Spleen (tissue), 11 donors: ENCODE measurements around the gene ITPR1. TPM values are rescaled to one million over a fixed set of nuclear protein-coding genes. Genes with fewer than 3 reads are reported as not detected.
A peak's percentile ranks its signal among the peaks of the same experiment; 100 is the strongest.

ENCODE experiments used
- DNase-seq: peaks from one replicate; pipeline ENCODE4 v3.0.0-alpha.2; 2020
- H3K27ac ChIP-seq, 8 donors: fragments of 200-600 bp; sonication (generic) in 7 of 8; 1 replicate in 4 of 8; 2 replicates in 4 of 8; pipeline versions ENCODE4 v1.5.0 to v1.8.0; 2016 to 2021; ENCODE audit warnings: inconsistent platforms in 4 of 8, mild to moderate bottlenecking in 4 of 8, moderate library complexity in 1 of 8
- H3K27me3 ChIP-seq, 7 donors: fragments of 200-600 bp; sonication (generic) in 6 of 7; replicated peaks in 1 of 7; 1 replicate in 4 of 7; 2 replicates in 3 of 7; pipeline versions ENCODE4 v1.5.0 to v1.8.0; 2016 to 2021; ENCODE audit warnings: inconsistent platforms in 3 of 7, mild to moderate bottlenecking in 1 of 7
- H3K36me3 ChIP-seq, 6 donors: fragments of 200-600 bp; sonication (generic) in 5 of 6; 1 replicate in 4 of 6; 2 replicates in 2 of 6; pipeline versions ENCODE4 v1.5.0 to v1.8.0; 2016 to 2021; ENCODE audit warnings: inconsistent platforms in 2 of 6
- H3K4me1 ChIP-seq, 6 donors: fragments of 200-600 bp; sonication (generic) in 5 of 6; 1 replicate in 3 of 6; 2 replicates in 3 of 6; pipeline versions ENCODE4 v1.5.0 to v1.8.0; 2016 to 2021; ENCODE audit warnings: inconsistent platforms in 3 of 6
- H3K4me3 ChIP-seq, 8 donors: fragments of 200-600 bp; sonication (generic) in 7 of 8; 1 replicate in 4 of 8; 2 replicates in 4 of 8; pipeline versions ENCODE4 v1.5.0 to v1.8.0; 2016 to 2021; ENCODE audit warnings: inconsistent platforms in 4 of 8, mild to moderate bottlenecking in 4 of 8, moderate library complexity in 2 of 8
- H3K9me3 ChIP-seq, 8 donors: fragments of 200-600 bp; sonication (generic) in 7 of 8; 1 replicate in 4 of 8; 2 replicates in 4 of 8; pipeline versions ENCODE4 v1.5.0 to v1.8.0; 2016 to 2021; ENCODE audit warnings: inconsistent platforms in 4 of 8
- POLR2A ChIP-seq, 3 donors: fragments of 450-650 bp; IDR thresholded peaks; one replicate each; pipeline ENCODE4 v1.5.1; 2017; ENCODE audit warnings: antibody characterized with exemption in 3 of 3, mild to moderate bottlenecking in 1 of 3
- POLR2AphosphoS5 ChIP-seq, 3 donors: sonication (generic); formaldehyde crosslinking; IDR thresholded peaks; one replicate each; pipeline ENCODE4 v1.5.1; 2017; ENCODE audit warnings: antibody characterized with exemption in 3 of 3
- WGBS, 5 donors: extraction: QIAGEN DNeasy Blood & Tissue Kit in 3 of 5; methylation state at CpG; one replicate each; pipeline versions ENCODE4 v1.1.5 to v1.1.7; 2013 to 2018; 5-methylcytosine and 5-hydroxymethylcytosine counted together
- intact Hi-C: fragments of 100-400 bp; cut with DNase I; formaldehyde crosslinking; loops from one replicate; pipeline ENCODE4 v1.15.0; 2023; ENCODE audit warnings: low total_unique reads
- polyA plus RNA-seq, 3 donors: library from polyadenylated mRNA; stranded (reverse); fragments of 200-250 nt; gene quantifications; one replicate each; pipeline ENCODE4 v1.2.1, GENCODE V29; 2013
- total RNA-seq, 7 donors: library from RNA; depleted of rRNA in 3 of 7; stranded (reverse); fragments of >200 nt in 3 of 7; fragmentation: NEBNext Ultra II Directional in 4 of 7; extraction: Animal tissue kit (Norgen Biotek cat#: 25700) in 4 of 7; gene quantifications; one replicate each; pipeline versions ENCODE4 v1.1.0 to v1.2.1, GENCODE V29; 2016 to 2021
- TF ChIP-seq, protein P1 (sequence below), 11 experiments: fragments of 200-600 bp in 7 of 11; fragments of 450-650 bp in 4 of 11; sonication (generic) in 4 of 11; IDR thresholded peaks in 8 of 11; conservative IDR thresholded peaks in 3 of 11; 1 replicate in 7 of 11; 2 replicates in 4 of 11; pipeline versions ENCODE4 v1.4.0 to v1.8.0; 2016 to 2021; ENCODE audit warnings: antibody characterized with exemption in 11 of 11, inconsistent platforms in 4 of 11, mild to moderate bottlenecking in 1 of 11
- donor health status: healthy with polysubstance abuse.
- donor health status: DM: no; HTN: no; CAD: no; lungs with moderate emphysema.
- donor health status: DM: no; HTN: no; CAD: no.
- donor health status: Bipolar disorder and iron deficiency.
- donor health status: healthy.
- donor health status: DM: no; HTN: no; CAD: no.
- donor health status: DM: yes; HTN: yes; CAD: no.

The ITPR1 gene
- total and polyA plus RNA-seq, 10 donors, result 17.5 to 194 (median 129) TPM

DNA sequence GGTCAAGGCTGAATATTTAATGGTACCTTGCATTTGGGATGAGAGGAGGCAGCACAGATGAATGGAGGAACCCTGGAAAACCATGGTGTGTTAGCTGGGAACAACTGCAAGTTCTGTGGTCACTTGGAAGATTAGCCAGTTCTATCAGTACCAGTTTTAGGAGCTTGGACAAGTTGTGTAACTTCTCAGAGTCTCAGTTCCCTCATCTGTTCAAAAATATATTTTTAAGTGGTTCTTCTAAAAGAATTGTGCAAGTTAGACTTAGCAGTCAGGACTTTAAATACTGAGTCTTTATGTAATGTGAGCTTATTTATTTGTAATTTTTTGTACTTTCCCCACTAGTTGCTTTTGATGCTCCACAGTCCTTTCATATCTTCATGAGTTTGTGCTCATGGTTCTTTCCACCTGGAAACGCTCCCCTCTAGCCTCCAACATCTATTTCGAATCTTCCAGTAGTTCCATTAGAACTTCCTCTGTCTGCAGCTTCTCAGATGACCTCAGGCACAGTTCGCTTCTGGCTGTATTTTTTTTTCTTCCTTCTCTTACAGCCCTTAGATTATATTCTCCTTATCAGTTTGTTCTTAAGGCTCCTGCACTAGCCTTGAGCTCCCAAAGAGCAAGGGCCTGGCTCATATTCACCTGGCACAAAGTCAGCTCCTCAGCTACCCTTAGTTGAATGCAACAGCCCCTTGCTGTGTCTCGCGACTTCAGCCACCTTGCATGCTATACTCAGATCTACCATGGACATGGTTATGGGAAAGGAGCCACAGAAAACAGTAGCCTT lies 27.1 kb downstream of the ITPR1 start:
- intact Hi-C loops, result no loop called here
- WGBS, 5 donors, result 60 to 79% (median 78%) methylated on average over 5 of the region's 5 CpGs
- H3K36me3 ChIP-seq, result peaks cover 0 to 54% (median 7%) of the 10 kb centered on the region in 6 donors
- H3K27me3 ChIP-seq, result no peaks in the 10 kb centered on the region
- H3K9me3 ChIP-seq, result no peaks in the 10 kb centered on the region
- H3K4me3 ChIP-seq, result no peak overlapping the region
- H3K27ac ChIP-seq, result peak overlapping the region in 5 of 8 donors; percentile 1 to 81 (median 67)
- no peak for TF ChIP-seq POLR2A (IDR thresholded peaks at IDR 0.05)
- no peak for TF ChIP-seq POLR2AphosphoS5 (IDR thresholded peaks at IDR 0.05)
- DNase-seq, result no peak
- peaks cover 24 to 84% (median 62%) of the 10 kb centered on the region in 6 donors for H3K4me1 ChIP-seq

DNA sequence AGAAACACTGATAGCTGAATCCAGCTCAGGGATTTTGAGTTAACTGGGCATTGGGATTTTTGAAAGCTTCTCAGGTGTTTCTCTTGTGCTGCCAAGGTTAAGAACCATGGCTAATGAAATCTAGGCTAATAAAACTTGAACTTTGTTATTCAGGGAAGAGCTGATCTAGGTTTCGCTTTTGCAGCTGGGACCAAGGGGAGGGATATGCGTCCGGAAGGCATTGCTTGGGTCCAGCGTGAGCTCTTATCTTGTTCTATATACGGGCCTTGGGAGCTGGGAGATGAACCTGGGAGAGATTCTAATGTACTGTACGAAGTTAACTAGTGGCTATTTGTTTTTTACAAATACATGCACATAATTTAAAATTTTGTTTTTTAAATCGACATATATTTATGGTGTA lies 29.8 kb downstream of the ITPR1 start:
- Histone ChIP-seq H3K36me3 (peaks cover 0 to 40% (median 7%) of the 10 kb centered on the region in 6 donors), H3K4me1 (peaks cover 19 to 79% (median 54%) of the 10 kb centered on the region in 6 donors), H3K9me3 (no peaks in the 10 kb centered on the region), H3K27me3 (no peaks in the 10 kb centered on the region), H3K4me3 (no peak overlapping the region), H3K27ac (no peak overlapping the region)
- WGBS, 5 donors, result 95 to 99% (median 96%) methylated on average over 7 of the region's 7 CpGs
- intact Hi-C loops, result no loop called here
- no peak for DNase-seq
- TF ChIP-seq POLR2A (IDR thresholded peaks at IDR 0.05) (no peak), POLR2AphosphoS5 (IDR thresholded peaks at IDR 0.05) (no peak)
- TF ChIP-seq, protein P1, sequence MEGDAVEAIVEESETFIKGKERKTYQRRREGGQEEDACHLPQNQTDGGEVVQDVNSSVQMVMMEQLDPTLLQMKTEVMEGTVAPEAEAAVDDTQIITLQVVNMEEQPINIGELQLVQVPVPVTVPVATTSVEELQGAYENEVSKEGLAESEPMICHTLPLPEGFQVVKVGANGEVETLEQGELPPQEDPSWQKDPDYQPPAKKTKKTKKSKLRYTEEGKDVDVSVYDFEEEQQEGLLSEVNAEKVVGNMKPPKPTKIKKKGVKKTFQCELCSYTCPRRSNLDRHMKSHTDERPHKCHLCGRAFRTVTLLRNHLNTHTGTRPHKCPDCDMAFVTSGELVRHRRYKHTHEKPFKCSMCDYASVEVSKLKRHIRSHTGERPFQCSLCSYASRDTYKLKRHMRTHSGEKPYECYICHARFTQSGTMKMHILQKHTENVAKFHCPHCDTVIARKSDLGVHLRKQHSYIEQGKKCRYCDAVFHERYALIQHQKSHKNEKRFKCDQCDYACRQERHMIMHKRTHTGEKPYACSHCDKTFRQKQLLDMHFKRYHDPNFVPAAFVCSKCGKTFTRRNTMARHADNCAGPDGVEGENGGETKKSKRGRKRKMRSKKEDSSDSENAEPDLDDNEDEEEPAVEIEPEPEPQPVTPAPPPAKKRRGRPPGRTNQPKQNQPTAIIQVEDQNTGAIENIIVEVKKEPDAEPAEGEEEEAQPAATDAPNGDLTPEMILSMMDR (IDR thresholded peaks at IDR 0.05 in 8 of 11, conservative IDR thresholded peaks at IDR 0.05 in 3 of 11), result no peak

DNA sequence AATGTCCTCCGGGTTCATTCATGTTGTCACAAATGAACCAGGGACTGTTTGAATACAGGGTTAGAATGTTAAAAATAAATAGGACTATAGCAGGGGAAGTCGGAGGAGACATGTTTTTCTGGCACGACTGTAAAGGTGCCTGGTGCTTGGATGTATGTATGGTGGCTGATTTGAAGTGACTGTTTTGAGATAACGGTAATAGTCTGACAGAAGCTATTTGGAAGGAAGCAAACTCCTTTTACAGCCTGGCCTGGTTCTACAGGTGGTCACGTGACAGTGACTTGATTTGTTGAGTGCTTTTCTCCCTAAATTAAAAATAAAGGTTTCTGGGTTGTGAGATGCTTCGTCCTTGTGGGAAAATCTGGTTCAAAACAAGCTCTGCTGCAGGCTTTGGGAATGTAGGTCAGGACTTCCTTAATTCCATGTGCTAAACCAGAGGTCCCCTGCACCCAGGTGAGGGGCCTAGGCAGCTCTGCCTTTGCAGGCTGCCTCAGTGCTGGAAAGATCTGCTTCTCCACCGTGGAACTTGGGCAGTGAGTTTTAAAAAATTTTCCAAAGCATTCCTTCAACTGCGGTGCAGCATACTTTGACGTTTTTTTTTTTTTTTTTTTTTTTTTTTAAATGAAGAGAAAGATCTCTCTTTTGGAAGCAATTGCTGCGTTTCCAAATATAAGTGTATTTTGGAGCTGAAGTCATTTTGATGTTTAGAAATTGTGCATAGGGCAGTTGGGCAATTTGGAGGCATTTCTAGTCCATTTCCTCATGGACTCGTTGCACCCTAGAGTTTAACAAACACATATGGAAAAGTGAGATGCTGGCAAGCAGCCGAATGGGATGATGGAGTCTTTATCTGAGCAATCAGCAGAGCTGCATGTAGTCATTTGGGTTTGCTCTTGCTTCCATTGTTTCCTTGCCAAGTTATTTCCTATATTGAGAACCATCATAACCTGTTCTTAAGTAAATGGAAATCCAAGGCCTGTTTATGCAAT lies 30.9 kb downstream of the ITPR1 start:
- WGBS, 5 donors, result 62 to 79% (median 67%) methylated on average over 12 of the region's 12 CpGs
- TF ChIP-seq POLR2AphosphoS5 (IDR thresholded peaks at IDR 0.05), result no peak
- no peak for TF ChIP-seq POLR2A (IDR thresholded peaks at IDR 0.05)
- H3K9me3 ChIP-seq, result no peaks in the 10 kb centered on the region
- H3K4me3 ChIP-seq, result no peak overlapping the region
- peaks cover 11 to 79% (median 46%) of the 10 kb centered on the region in 6 donors for H3K4me1 ChIP-seq
- peaks cover 0 to 40% (median 7%) of the 10 kb centered on the region in 6 donors for H3K36me3 ChIP-seq
- no peak overlapping the region for H3K27ac ChIP-seq
- DNase-seq, result no peak
- intact Hi-C loops, result no loop called here
- H3K27me3 ChIP-seq, result no peaks in the 10 kb centered on the region

DNA sequence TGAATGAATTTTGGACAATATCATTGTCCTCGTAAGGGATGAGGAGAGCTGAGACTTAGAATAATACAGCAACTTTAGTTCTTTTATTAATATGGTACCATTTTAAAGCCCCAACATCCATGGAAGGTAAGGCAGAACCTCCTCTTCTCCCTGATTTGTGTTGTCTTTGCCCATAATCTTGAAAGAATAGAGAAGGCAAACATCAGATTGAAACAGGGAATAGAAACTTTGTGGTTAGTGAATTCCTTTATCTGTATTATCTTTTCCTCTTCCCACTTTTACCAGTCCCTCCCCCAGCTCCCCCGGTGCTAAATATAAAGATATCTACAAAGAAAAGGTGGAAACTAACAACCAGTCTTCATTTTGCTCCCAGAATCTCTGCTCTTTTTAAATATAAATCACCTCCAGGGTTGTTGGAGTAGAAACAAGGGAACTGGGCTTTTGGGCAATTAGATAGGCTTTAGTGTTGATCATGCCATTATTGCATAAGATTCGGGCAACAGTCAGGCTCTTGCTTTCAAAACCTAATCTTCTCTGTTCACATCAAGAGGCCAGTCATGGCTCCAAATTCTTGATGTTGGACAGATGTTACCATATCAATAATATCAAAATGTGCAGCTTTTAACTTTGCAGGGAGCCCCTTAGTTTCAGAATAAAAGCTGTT lies 32.5 kb downstream of the ITPR1 start:
- Histone ChIP-seq H3K4me1 (peaks cover 8 to 79% (median 36%) of the 10 kb centered on the region in 6 donors), H3K36me3 (peaks cover 0 to 36% (median 7%) of the 10 kb centered on the region in 6 donors)
- intact Hi-C loops, result no loop called here

More for the DNA sequence above, 32.5 kb downstream of the ITPR1 start:
- no peak overlapping the region for H3K27ac ChIP-seq
- no peak for DNase-seq
- no peaks in the 10 kb centered on the region for H3K9me3 ChIP-seq
- TF ChIP-seq, protein P1 (IDR thresholded peaks at IDR 0.05 in 8 of 11, conservative IDR thresholded peaks at IDR 0.05 in 3 of 11), result no peak
- TF ChIP-seq POLR2AphosphoS5 (IDR thresholded peaks at IDR 0.05) (no peak), POLR2A (IDR thresholded peaks at IDR 0.05) (no peak)
- H3K27me3 ChIP-seq, result no peaks in the 10 kb centered on the region
- WGBS, 5 donors, result 39 to 65% (median 58%) methylated on average over 3 of the region's 3 CpGs
- no peak overlapping the region for H3K4me3 ChIP-seq
